ENCODE measurements around the gene DDIT4. TPM values are rescaled to one million over a fixed set of nuclear protein-coding genes. Genes with fewer than 3 reads are reported as not detected.
"Not testable (repeated sequence)": the region's sequence is repeated elsewhere in the genome, so short reads cannot be mapped to it uniquely, and the experiment has no call there.

DDIT4 gene
- total and polyA plus RNA-seq, 2 of the 8 experiments (the other 6 are each of a cell fraction or from before 2014, with no cell fraction given) = 47.4 to 108 TPM

DNA sequence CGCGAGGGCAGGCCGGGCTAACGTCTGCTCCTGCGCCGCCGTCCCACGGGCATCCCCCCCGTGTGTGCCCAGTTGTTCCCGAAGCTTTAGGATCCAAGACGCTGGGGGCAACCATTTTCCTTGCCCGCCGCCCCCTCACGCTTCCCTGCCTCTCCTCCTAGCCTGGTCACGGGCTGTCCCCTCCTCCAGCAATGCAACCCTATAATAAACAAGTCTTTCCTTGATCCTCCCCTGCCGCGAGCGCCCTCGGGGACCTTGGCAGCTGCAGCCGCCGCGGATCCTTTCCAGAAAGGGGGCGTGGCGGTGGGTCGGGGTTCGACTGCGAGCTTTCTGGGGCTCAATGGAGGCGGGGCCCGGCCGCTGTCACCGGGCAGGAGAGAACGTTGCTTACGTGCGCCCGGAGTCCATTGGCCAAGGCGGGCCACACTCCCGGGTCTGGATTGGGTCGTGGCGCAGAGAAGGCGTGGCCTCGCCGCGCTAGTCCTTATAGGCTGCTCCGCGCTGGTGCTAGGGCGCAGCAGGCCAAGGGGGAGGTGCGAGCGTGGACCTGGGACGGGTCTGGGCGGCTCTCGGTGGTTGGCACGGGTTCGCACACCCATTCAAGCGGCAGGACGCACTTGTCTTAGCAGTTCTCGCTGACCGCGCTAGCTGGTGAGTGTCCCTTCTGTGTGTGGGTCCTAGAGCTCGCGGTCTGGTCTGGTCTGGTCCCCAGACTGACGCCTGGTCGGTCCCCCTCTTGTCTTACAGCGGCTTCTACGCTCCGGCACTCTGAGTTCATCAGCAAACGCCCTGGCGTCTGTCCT lies at the start of gene DDIT4 (continued):
- TF ChIP-seq KDM1A (IDR thresholded peaks at IDR 0.05; ENCODE audit: borderline replicate concordance, low read length) (no peak), CBX5 (IDR thresholded peaks at IDR 0.05; ENCODE audit: low read depth, low read length) (no peak), SP1 (IDR thresholded peaks at IDR 0.05; ENCODE audit: low read depth, low read length) (peak; percentile 87), BACH1 (IDR thresholded peaks at IDR 0.05; ENCODE audit: low read length) (no peak), YY1 (IDR thresholded peaks at IDR 0.05; ENCODE audit: low read depth, low read length) (peak; percentile 28; the same call in 1 of the 2 replicates), SP4 (IDR thresholded peaks at IDR 0.05; ENCODE audit: low read length) (0 out of 2 replicates have a peak, but pooled peaks have one; percentile 12), RXRA (IDR thresholded peaks at IDR 0.05; ENCODE audit: insufficient read depth, low read depth, low read length) (no peak), RNF2 (IDR thresholded peaks at IDR 0.05; ENCODE audit: borderline replicate concordance, low read depth, low read length, missing control alignments, poor library complexity, severe bottlenecking) (no peak)

GRCh38 chr10:72224191-72224590 lies 49.5 kb upstream of the DDIT4 start:
- not testable (repeated sequence) for H3K4ac ChIP-seq (replicated peaks; ENCODE audit: insufficient read length, low read depth, low read length); H3K79me1 ChIP-seq (ENCODE audit: low read depth, low read length); H2BK15ac ChIP-seq (ENCODE audit: low read length); H4K91ac ChIP-seq (replicated peaks; ENCODE audit: insufficient read length, low read length); H3K23me2 ChIP-seq (ENCODE audit: low read depth, low read length); H2AFZ ChIP-seq (ENCODE audit: low read length); H4K20me1 ChIP-seq (replicated peaks in 1 of 2; ENCODE audit: control insufficient read depth in 1 of 2, insufficient read depth in 2 of 2, low read length in 2 of 2); H3K27ac ChIP-seq (ENCODE audit: low read depth, low read length); H3K9me3 ChIP-seq (ENCODE audit: insufficient read depth in 2 of 2, low read depth in 1 of 2, low read length in 1 of 2); H3K14ac ChIP-seq (ENCODE audit: insufficient read length); DNase-seq (ENCODE audit: low read depth in 1 of 2, low spot score in 2 of 2); H3K4me2 ChIP-seq (ENCODE audit: insufficient read depth in 1 of 2, low read depth in 2 of 2, low read length in 2 of 2); H2BK20ac ChIP-seq (ENCODE audit: low read length); H3K56ac ChIP-seq (replicated peaks; ENCODE audit: insufficient read length, low read depth, low read length); H3K23ac ChIP-seq (ENCODE audit: insufficient read length); H3K27me3 ChIP-seq (replicated peaks in 1 of 4; ENCODE audit: control insufficient read depth in 3 of 4, extremely low read depth in 1 of 4, insufficient read depth in 3 of 4, low read length in 3 of 4); H4K8ac ChIP-seq (ENCODE audit: extremely low read depth, insufficient read depth, low read length); H2BK5ac ChIP-seq (ENCODE audit: low read depth, low read length); H2BK120ac ChIP-seq (replicated peaks; ENCODE audit: low read depth, low read length); H4K5ac ChIP-seq (ENCODE audit: insufficient read length, low read depth, low read length); H2AK5ac ChIP-seq (ENCODE audit: low read depth, low read length); H3K4me3 ChIP-seq (ENCODE audit: extremely low read depth in 1 of 4, insufficient read depth in 2 of 4, low read depth in 3 of 4, low read length in 4 of 4); H3K18ac ChIP-seq (ENCODE audit: extremely low read depth, low read length); H3K9ac ChIP-seq (replicated peaks in 1 of 4; ENCODE audit: extremely low read depth in 1 of 4, low read depth in 3 of 4, low read length in 3 of 4); H2BK12ac ChIP-seq (ENCODE audit: low read depth, low read length); FAIRE-seq; H3K4me1 ChIP-seq (replicated peaks in 1 of 4; ENCODE audit: control insufficient read depth in 3 of 4, insufficient read depth in 4 of 4, low read length in 3 of 4)
- Histone ChIP-seq H3K79me2 (ENCODE audit: control insufficient read depth in 1 of 2, insufficient read depth in 2 of 2, low read length in 2 of 2) (peaks cover 0 to 38% of the 10 kb centered on the region in 2 experiments; a peak in 3 of 4 replicates), H3K36me3 (ENCODE audit: control insufficient read depth in 2 of 4, insufficient read depth in 4 of 4, low read length in 3 of 4) (peaks cover 5 to 16% (median 12%) of the 10 kb centered on the region in 4 experiments; a peak in 7 of 8 replicates)
- ChIA-PET POLR2A (ENCODE audit: partially characterized antibody) (interaction anchor here (1.0 to 1.2 kb wide), 3 partner anchors 14 to 57 kb away, joined by 3 to 4 read pairs (median 4); no protein-coding TSS in a partner anchor), CTCF (ENCODE audit: partially characterized antibody) (interaction anchor here (0.7 to 4.6 kb wide), 13 partner anchors 9 to 160 kb away, joined by 3 to 18 read pairs (median 4); partner anchors contain the start of genes ANAPC16 and DDIT4)
- WGBS, 2 experiments (ENCODE audit: extremely low coverage in 1 of 2, insufficient coverage in 1 of 2, insufficient read length in 1 of 2, insufficient replicate concordance in 2 of 2, low coverage in 1 of 2, low lambda C conversion rate in 2 of 2, missing lambda C conversion rate in 1 of 2) = 89% methylated on average over 6 of the region's 6 CpGs; no CpG with 5 or more reads in 1 of the 2 experiments

All from H1 (cell line).